Measurements from ENCODE around the gene PLSCR4. TPM values are rescaled to one million over a fixed set of nuclear protein-coding genes. Genes with fewer than 3 reads are reported as not detected.
"Not testable (repeated sequence)": the region's sequence is repeated elsewhere in the genome, so short reads cannot be mapped to it uniquely, and the experiment has no call there.

PLSCR4 gene
- total and polyA plus RNA-seq, 4 donors, result 19.5 to 56.4 (median 34.9) TPM

- WGBS, result 65% methylated on average over 2 of the region's 2 CpGs
- Histone ChIP-seq H3K9ac (ENCODE audit: low read depth in 1 of 2, low read length in 2 of 2) (no peak overlapping the region), H3K27ac (ENCODE audit: low read depth in 1 of 2, low read length in 2 of 2) (no peak overlapping the region), H3K4me1 (ENCODE audit: control insufficient read depth in 4 of 4, insufficient read depth in 4 of 4, low read length in 3 of 4) (peaks cover 0 to 12% (median 8%) of the 10 kb centered on the region in 4 donors), H3K9me3 (ENCODE audit: control insufficient read depth in 4 of 4, low read length in 3 of 4) (no peaks in the 10 kb centered on the region), H3K4me3 (ENCODE audit: low read depth in 1 of 3, low read length in 3 of 3) (no peak overlapping the region), H3K27me3 (ENCODE audit: control insufficient read depth in 4 of 4, insufficient read depth in 4 of 4, low read length in 3 of 4) (no peaks in the 10 kb centered on the region), H3K36me3 (ENCODE audit: control insufficient read depth in 4 of 4, insufficient read depth in 3 of 4, low read depth in 1 of 4, low read length in 3 of 4) (no peaks in the 10 kb centered on the region)
- TF ChIP-seq YY1 (IDR thresholded peaks at IDR 0.05) (no peak), RAD21 (IDR thresholded peaks at IDR 0.05) (no peak), CTCF (IDR thresholded peaks at IDR 0.05; ENCODE audit: low read depth, low read length, missing input control) (no peak), JUND (IDR thresholded peaks at IDR 0.05) (no peak)
- DNase-seq (ENCODE audit: low spot score), result no peak
Measured at GRCh38 chr3:146262371-146263110, 11.6 kb upstream of the PLSCR4 start.

GRCh38 chr3:146259880-146260589 is 9.1 kb upstream of the PLSCR4 start:
- Histone ChIP-seq H3K4me1 (ENCODE audit: control insufficient read depth in 4 of 4, insufficient read depth in 4 of 4, low read length in 3 of 4) (peaks cover 0 to 12% (median 8%) of the 10 kb centered on the region in 4 donors), H3K9me3 (ENCODE audit: control insufficient read depth in 4 of 4, low read length in 3 of 4) (no peaks in the 10 kb centered on the region), H3K36me3 (ENCODE audit: control insufficient read depth in 4 of 4, insufficient read depth in 3 of 4, low read depth in 1 of 4, low read length in 3 of 4) (no peaks in the 10 kb centered on the region), H3K27me3 (ENCODE audit: control insufficient read depth in 4 of 4, insufficient read depth in 4 of 4, low read length in 3 of 4) (no peaks in the 10 kb centered on the region), H3K9ac (ENCODE audit: low read depth in 1 of 2, low read length in 2 of 2) (no peak overlapping the region), H3K4me3 (ENCODE audit: low read depth in 1 of 3, low read length in 3 of 3) (no peak overlapping the region), H3K27ac (ENCODE audit: low read depth in 1 of 2, low read length in 2 of 2) (no peak overlapping the region)
- DNase-seq (ENCODE audit: low spot score), result no peak
- WGBS, result 48% methylated on average over 5 of the region's 5 CpGs
- TF ChIP-seq TAF1 (conservative IDR thresholded peaks at IDR 0.05), result no peak
- TF ChIP-seq FOXA2 (IDR thresholded peaks at IDR 0.05), result no peak
- TF ChIP-seq RXRA (IDR thresholded peaks at IDR 0.05), result no peak
- TF ChIP-seq ATF3 (IDR thresholded peaks at IDR 0.05), result no peak
- no peak for TF ChIP-seq JUND (IDR thresholded peaks at IDR 0.05)

GRCh38 chr3:146256851-146257486 is 6.1 kb upstream of the PLSCR4 start:
- Histone ChIP-seq H3K27ac (ENCODE audit: low read depth in 1 of 2, low read length in 2 of 2) (no peak overlapping the region), H3K4me1 (ENCODE audit: control insufficient read depth in 4 of 4, insufficient read depth in 4 of 4, low read length in 3 of 4) (peaks cover 0 to 12% (median 8%) of the 10 kb centered on the region in 4 donors), H3K27me3 (ENCODE audit: control insufficient read depth in 4 of 4, insufficient read depth in 4 of 4, low read length in 3 of 4) (no peaks in the 10 kb centered on the region), H3K4me3 (ENCODE audit: low read depth in 1 of 3, low read length in 3 of 3) (no peak overlapping the region), H3K36me3 (ENCODE audit: control insufficient read depth in 4 of 4, insufficient read depth in 3 of 4, low read depth in 1 of 4, low read length in 3 of 4) (no peaks in the 10 kb centered on the region), H3K9me3 (ENCODE audit: control insufficient read depth in 4 of 4, low read length in 3 of 4) (no peaks in the 10 kb centered on the region), H3K9ac (ENCODE audit: low read depth in 1 of 2, low read length in 2 of 2) (no peak overlapping the region)
- 84% methylated on average over 3 of the region's 3 CpGs for WGBS
- TF ChIP-seq TAF1 (conservative IDR thresholded peaks at IDR 0.05) (no peak), HNF4A (conservative IDR thresholded peaks at IDR 0.05) (peak; percentile 32 to 44), RAD21 (IDR thresholded peaks at IDR 0.05) (no peak)
- DNase-seq (ENCODE audit: low spot score), result no peak

GRCh38 chr3:146252445-146252844 is 1.5 kb upstream of the PLSCR4 start:
- H3K27me3 ChIP-seq (ENCODE audit: control insufficient read depth in 4 of 4, insufficient read depth in 4 of 4, low read length in 3 of 4); H3K4me3 ChIP-seq (ENCODE audit: low read depth in 1 of 3, low read length in 3 of 3); H3K36me3 ChIP-seq (ENCODE audit: control insufficient read depth in 4 of 4, insufficient read depth in 3 of 4, low read depth in 1 of 4, low read length in 3 of 4); H3K9ac ChIP-seq (ENCODE audit: low read depth in 1 of 2, low read length in 2 of 2); H3K9me3 ChIP-seq (ENCODE audit: control insufficient read depth in 4 of 4, low read length in 3 of 4); DNase-seq (ENCODE audit: low spot score): not testable (repeated sequence)
- H3K27ac ChIP-seq (ENCODE audit: low read depth in 1 of 2, low read length in 2 of 2), result peak overlapping the region in 1 of 2 donors; percentile 91
- 90% methylated on average over 10 of the region's 10 CpGs for WGBS
- H3K4me1 ChIP-seq (ENCODE audit: control insufficient read depth in 4 of 4, insufficient read depth in 4 of 4, low read length in 3 of 4), result peaks cover 3 to 14% (median 6%) of the 10 kb centered on the region in 4 donors
